HepG2 (cell line): ENCODE measurements around the gene NEDD8. TPM values are rescaled to one million over a fixed set of nuclear protein-coding genes. Genes with fewer than 3 reads are reported as not detected.

Experiments used
- BHLHE40 ChIP-seq: IDR thresholded peaks from 2 replicates; pipeline ENCODE4 v1.6.1; 2011; ENCODE audit warnings: low read length, improper control_type of control experiment
- CEBPB ChIP-seq: IDR thresholded peaks from 2 replicates; pipeline ENCODE4 v1.6.1; 2011; ENCODE audit warnings: low read depth, low read length, improper control_type of control experiment, borderline replicate concordance
- HMG20A ChIP-seq: IDR thresholded peaks from 2 replicates; pipeline ENCODE4 v1.6.1; 2016; ENCODE audit warnings: borderline replicate concordance
- KIAA2018 ChIP-seq: sonication (generic); formaldehyde crosslinking; IDR thresholded peaks from 2 replicates; pipeline ENCODE4 v1.5.0; 2020; ENCODE audit warnings: mild to moderate bottlenecking, missing genetic modification reagents, borderline replicate concordance
- MIER2 ChIP-seq: IDR thresholded peaks from 2 replicates; pipeline ENCODE4 v1.6.1; 2016; ENCODE audit warnings: missing biosample characterization, missing genetic modification reagents
- NFKB2 ChIP-seq: sonication (generic); formaldehyde crosslinking; IDR thresholded peaks from 2 replicates; pipeline ENCODE4 v1.4.0; 2020; ENCODE audit warnings: missing genetic modification reagents, borderline replicate concordance
- ONECUT2 ChIP-seq: sonication (generic); formaldehyde crosslinking; IDR thresholded peaks from 2 replicates; pipeline ENCODE4 v1.4.0; 2020; ENCODE audit warnings: missing genetic modification reagents
- SALL2 ChIP-seq: sonication (generic); formaldehyde crosslinking; IDR thresholded peaks from 2 replicates; pipeline ENCODE4 v1.8.1; 2023; ENCODE audit warnings: mild to moderate bottlenecking, missing genetic modification reagents, inconsistent platforms
- SP5 ChIP-seq: IDR thresholded peaks from 2 replicates; pipeline ENCODE4 v1.6.1; 2016; ENCODE audit warnings: low read depth, borderline replicate concordance
- ZBTB33 ChIP-seq: sonication (generic); formaldehyde crosslinking; IDR thresholded peaks from 2 replicates; pipeline ENCODE4 v1.4.0; 2020; ENCODE audit warnings: missing genetic modification reagents
- ZHX1 ChIP-seq: sonication (generic); formaldehyde crosslinking; IDR thresholded peaks from 2 replicates; pipeline ENCODE4 v1.8.1; 2022; ENCODE audit warnings: low read depth, mild to moderate bottlenecking, missing genetic modification reagents
- ZSCAN21 ChIP-seq: sonication (generic); formaldehyde crosslinking; IDR thresholded peaks from 2 replicates; pipeline ENCODE4 v1.8.0; 2022; ENCODE audit warnings: mild to moderate bottlenecking, missing genetic modification reagents, moderate library complexity, borderline replicate concordance
- polyA plus RNA-seq, 8 experiments: library from polyadenylated mRNA; depleted of rRNA in 3 of 8; stranded (reverse) in 7 of 8; unstranded in 1 of 8; fragments of >200 nt; fragmentation: Illumina TruSeq in 4 of 8; extraction: Trizol in 4 of 8; gene quantifications; 2 replicates each; pipeline versions ENCODE4 v1.2.1 to v1.2.3, GENCODE V29; 2011 to 2016; ENCODE audit warnings: low read depth in 4 of 8, missing spikeins in 1 of 8, mixed read lengths in 1 of 8; ENCODE audit not compliant: insufficient read depth in 1 of 8
- total RNA-seq, 5 experiments: library from RNA; depleted of rRNA; stranded (reverse); fragments of >200 nt; fragmentation: Illumina TruSeq; extraction: Trizol; gene quantifications; 2 replicates each; pipeline ENCODE4 v1.2.3, GENCODE V29; 2016; ENCODE audit warnings: low read depth in 1 of 5
- TF ChIP-seq, protein P1 (sequence below): sonication (generic); formaldehyde crosslinking; IDR thresholded peaks from 2 replicates; pipeline ENCODE4 v1.5.0; 2020; ENCODE audit warnings: missing genetic modification reagents

The NEDD8 gene
- total and polyA plus RNA-seq, 2 of the 13 experiments (the other 11 are each of a cell fraction or from before 2014, with no cell fraction given): 535 to 713 TPM

DNA sequence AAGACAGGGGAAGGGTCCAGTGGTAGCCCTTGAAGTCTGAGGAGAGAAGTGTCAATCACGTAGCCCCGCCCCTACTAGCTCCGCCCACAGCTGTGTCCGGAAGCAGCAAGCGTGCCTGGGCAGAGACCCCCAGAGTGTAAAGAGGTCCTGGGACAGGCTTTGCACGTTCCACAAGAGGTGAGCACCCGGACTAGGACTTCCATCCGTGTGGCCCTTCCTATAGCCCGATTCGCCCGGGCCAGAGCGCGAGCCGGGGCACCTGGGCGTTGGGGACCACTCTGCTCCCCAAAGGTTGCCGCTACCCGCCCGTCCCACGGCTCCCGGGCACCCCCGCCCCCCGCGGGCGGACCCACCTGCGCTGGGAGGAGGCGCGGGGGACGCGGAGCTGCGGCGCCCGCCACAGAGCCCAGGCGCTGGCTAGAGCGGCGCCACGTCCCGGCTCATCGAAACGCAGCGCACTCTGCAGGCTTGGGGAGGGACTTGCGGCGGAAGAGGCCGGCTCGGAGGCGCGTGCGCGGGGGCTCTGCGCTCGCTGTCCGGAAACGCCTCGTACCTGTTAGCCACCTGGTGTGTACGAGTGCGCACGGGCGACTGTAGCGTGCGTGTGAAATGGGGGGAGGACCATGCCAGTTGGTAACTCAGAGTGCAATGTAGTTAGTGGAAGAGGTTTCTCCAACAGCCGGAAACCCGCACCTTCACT lies 39.1 kb upstream of the NEDD8 start, which contains the start of gene RABGGTA (continued):
- TF ChIP-seq ZBTB33 (CRISPR knock-in tag) (peak; percentile 94), ZHX1 (CRISPR knock-in tag) (peak; percentile 98), KIAA2018 (peak; percentile 99), ZSCAN21 (peak; percentile 99), HMG20A (CRISPR knock-in tag) (no peak), MIER2 (CRISPR knock-in tag) (peak; percentile 91), SP5 (CRISPR knock-in tag) (peak; percentile 60; the same call in 1 of the 2 replicates), BHLHE40 (peak; percentile 78), NFKB2 (CRISPR knock-in tag) (peak; percentile 100), SALL2 (peak; percentile 100), ONECUT2 (CRISPR knock-in tag) (peak; percentile 75), CEBPB (no peak)
- TF ChIP-seq, protein P1, sequence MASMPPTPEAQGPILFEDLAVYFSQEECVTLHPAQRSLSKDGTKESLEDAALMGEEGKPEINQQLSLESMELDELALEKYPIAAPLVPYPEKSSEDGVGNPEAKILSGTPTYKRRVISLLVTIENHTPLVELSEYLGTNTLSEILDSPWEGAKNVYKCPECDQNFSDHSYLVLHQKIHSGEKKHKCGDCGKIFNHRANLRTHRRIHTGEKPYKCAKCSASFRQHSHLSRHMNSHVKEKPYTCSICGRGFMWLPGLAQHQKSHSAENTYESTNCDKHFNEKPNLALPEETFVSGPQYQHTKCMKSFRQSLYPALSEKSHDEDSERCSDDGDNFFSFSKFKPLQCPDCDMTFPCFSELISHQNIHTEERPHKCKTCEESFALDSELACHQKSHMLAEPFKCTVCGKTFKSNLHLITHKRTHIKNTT (CRISPR knock-in tag): peak; percentile 93; the same call in 1 of the 2 replicates
